SK-N-SH treated with all-trans-retinoic acid at 6 μM for 48 hours (cell line): ENCODE data around the gene ELMOD3.

ENCODE experiments used
- ARNTL ChIP-seq: fragments of 450-650 bp; formaldehyde crosslinking; IDR thresholded peaks from 2 replicates; pipeline ENCODE4 v1.5.0; 2020; ENCODE audit warnings: low read depth, mild to moderate bottlenecking, moderate library complexity, borderline replicate concordance
- CSDC2 ChIP-seq: fragments of 250-450 bp; sonication (Bioruptor Pico); IDR thresholded peaks from 2 replicates; pipeline ENCODE4 v1.5.0; 2020; ENCODE audit warnings: mild to moderate bottlenecking, moderate library complexity
- ESRRG ChIP-seq: fragments of 250-450 bp; sonication (Bioruptor Pico); IDR thresholded peaks from 2 replicates; pipeline ENCODE4 v1.6.1; 2021; ENCODE audit warnings: mild to moderate bottlenecking
- ISL1 ChIP-seq: fragments of 250-450 bp; sonication (Bioruptor Pico); IDR thresholded peaks from 2 replicates; pipeline ENCODE4 v2.1.2; 2022; ENCODE audit warnings: mild to moderate bottlenecking, moderate library complexity
- OSR1 ChIP-seq: fragments of 250-450 bp; sonication (Bioruptor Pico); IDR thresholded peaks from 2 replicates; pipeline ENCODE4 v1.8.0; 2022; ENCODE audit warnings: moderate library complexity, mild to moderate bottlenecking, inconsistent platforms
- RARB ChIP-seq: fragments of 250-450 bp; sonication (Bioruptor Pico); IDR thresholded peaks from 2 replicates; pipeline ENCODE4 v1.8.0; 2021; ENCODE audit warnings: mild to moderate bottlenecking, moderate library complexity
- ZFP3 ChIP-seq: fragments of 250-450 bp; sonication (Bioruptor Pico); IDR thresholded peaks from 2 replicates; pipeline ENCODE4 v1.5.0; 2020; ENCODE audit warnings: mild to moderate bottlenecking, moderate library complexity
- ZFP30 ChIP-seq: fragments of 450-650 bp; formaldehyde crosslinking; IDR thresholded peaks from 2 replicates; pipeline ENCODE4 v1.5.0; 2022; ENCODE audit warnings: mild to moderate bottlenecking, moderate library complexity
- ZNF565 ChIP-seq: fragments of 450-650 bp; formaldehyde crosslinking; conservative IDR thresholded peaks from 2 replicates; pipeline ENCODE4 v1.5.0; 2020; ENCODE audit warnings: low read depth, mild to moderate bottlenecking, moderate library complexity
- ZNF70 ChIP-seq: fragments of 450-650 bp; formaldehyde crosslinking; IDR thresholded peaks from 2 replicates; pipeline ENCODE4 v1.5.0; 2020; ENCODE audit warnings: mild to moderate bottlenecking, moderate library complexity
- ZNF8 ChIP-seq: fragments of 450-650 bp; formaldehyde crosslinking; IDR thresholded peaks from 2 replicates; pipeline ENCODE4 v1.5.0; 2020; ENCODE audit warnings: mild to moderate bottlenecking, moderate library complexity
- TF ChIP-seq, protein P1 (sequence below): fragments of 250-450 bp; sonication (Bioruptor Pico); IDR thresholded peaks from 2 replicates; pipeline ENCODE4 v1.5.0; 2020; ENCODE audit warnings: mild to moderate bottlenecking, moderate library complexity
- TF ChIP-seq, protein P2 (sequence below): fragments of 250-450 bp; sonication (Bioruptor Pico); IDR thresholded peaks from 2 replicates; pipeline ENCODE4 v1.8.0; 2020; ENCODE audit warnings: mild to moderate bottlenecking, moderate library complexity, borderline replicate concordance
- TF ChIP-seq, protein P3 (sequence below): fragments of 250-450 bp; sonication (Bioruptor Pico); IDR thresholded peaks from 2 replicates; pipeline ENCODE4 v1.5.1; 2021; ENCODE audit warnings: mild to moderate bottlenecking, moderate library complexity

DNA sequence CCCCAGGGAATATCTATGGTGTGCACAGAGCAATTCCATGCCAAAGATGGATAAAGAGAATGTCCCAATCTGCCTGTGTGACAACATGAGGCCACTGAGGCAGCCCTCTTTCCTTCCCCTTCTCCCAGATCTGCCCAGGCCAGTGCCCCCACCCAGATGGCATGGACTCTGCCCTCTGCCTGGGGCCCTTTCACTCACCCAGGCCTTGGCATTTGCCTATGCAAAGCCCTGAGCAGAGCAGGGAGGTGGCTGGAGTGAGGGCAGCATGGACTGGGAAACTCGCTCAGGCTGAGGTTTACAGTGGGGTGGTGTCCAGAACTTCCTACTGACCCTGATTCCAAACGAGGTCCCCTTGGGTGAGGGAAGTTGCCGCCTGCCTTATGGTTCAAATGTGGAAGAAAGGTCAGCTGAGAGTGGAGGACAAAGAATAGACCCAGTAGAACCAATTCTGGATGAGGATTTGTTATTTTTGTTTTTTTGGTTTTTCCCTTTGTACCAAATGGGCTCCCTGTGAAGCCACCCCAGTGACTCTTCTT is 72.8 kb downstream of the ELMOD3 start:
- TF ChIP-seq RARB (no peak), ESRRG (no peak), ARNTL (no peak), ZFP3 (CRISPR knock-in tag) (no peak), ZFP30 (no peak), ZNF565 (no peak), CSDC2 (CRISPR knock-in tag) (no peak), OSR1 (CRISPR knock-in tag) (no peak), ZNF70 (CRISPR knock-in tag) (no peak), ZNF8 (CRISPR knock-in tag) (no peak), ISL1 (CRISPR knock-in tag) (no peak)
- TF ChIP-seq, protein P1, sequence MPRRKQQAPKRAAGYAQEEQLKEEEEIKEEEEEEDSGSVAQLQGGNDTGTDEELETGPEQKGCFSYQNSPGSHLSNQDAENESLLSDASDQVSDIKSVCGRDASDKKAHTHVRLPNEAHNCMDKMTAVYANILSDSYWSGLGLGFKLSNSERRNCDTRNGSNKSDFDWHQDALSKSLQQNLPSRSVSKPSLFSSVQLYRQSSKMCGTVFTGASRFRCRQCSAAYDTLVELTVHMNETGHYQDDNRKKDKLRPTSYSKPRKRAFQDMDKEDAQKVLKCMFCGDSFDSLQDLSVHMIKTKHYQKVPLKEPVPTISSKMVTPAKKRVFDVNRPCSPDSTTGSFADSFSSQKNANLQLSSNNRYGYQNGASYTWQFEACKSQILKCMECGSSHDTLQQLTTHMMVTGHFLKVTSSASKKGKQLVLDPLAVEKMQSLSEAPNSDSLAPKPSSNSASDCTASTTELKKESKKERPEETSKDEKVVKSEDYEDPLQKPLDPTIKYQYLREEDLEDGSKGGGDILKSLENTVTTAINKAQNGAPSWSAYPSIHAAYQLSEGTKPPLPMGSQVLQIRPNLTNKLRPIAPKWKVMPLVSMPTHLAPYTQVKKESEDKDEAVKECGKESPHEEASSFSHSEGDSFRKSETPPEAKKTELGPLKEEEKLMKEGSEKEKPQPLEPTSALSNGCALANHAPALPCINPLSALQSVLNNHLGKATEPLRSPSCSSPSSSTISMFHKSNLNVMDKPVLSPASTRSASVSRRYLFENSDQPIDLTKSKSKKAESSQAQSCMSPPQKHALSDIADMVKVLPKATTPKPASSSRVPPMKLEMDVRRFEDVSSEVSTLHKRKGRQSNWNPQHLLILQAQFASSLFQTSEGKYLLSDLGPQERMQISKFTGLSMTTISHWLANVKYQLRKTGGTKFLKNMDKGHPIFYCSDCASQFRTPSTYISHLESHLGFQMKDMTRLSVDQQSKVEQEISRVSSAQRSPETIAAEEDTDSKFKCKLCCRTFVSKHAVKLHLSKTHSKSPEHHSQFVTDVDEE = no peak
- TF ChIP-seq, protein P2, sequence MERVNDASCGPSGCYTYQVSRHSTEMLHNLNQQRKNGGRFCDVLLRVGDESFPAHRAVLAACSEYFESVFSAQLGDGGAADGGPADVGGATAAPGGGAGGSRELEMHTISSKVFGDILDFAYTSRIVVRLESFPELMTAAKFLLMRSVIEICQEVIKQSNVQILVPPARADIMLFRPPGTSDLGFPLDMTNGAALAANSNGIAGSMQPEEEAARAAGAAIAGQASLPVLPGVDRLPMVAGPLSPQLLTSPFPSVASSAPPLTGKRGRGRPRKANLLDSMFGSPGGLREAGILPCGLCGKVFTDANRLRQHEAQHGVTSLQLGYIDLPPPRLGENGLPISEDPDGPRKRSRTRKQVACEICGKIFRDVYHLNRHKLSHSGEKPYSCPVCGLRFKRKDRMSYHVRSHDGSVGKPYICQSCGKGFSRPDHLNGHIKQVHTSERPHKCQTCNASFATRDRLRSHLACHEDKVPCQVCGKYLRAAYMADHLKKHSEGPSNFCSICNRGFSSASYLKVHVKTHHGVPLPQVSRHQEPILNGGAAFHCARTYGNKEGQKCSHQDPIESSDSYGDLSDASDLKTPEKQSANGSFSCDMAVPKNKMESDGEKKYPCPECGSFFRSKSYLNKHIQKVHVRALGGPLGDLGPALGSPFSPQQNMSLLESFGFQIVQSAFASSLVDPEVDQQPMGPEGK (CRISPR knock-in tag) = no peak
- TF ChIP-seq, protein P3, sequence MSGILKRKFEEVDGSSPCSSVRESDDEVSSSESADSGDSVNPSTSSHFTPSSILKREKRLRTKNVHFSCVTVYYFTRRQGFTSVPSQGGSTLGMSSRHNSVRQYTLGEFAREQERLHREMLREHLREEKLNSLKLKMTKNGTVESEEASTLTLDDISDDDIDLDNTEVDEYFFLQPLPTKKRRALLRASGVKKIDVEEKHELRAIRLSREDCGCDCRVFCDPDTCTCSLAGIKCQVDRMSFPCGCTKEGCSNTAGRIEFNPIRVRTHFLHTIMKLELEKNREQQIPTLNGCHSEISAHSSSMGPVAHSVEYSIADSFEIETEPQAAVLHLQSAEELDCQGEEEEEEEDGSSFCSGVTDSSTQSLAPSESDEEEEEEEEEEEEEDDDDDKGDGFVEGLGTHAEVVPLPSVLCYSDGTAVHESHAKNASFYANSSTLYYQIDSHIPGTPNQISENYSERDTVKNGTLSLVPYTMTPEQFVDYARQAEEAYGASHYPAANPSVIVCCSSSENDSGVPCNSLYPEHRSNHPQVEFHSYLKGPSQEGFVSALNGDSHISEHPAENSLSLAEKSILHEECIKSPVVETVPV (CRISPR knock-in tag) = no peak
